GM18861 (cell line): Measurements from ENCODE around the gene TBC1D10A.

Source experiments
- ATAC-seq: cut with Tn5 transposase; IDR thresholded peaks from one replicate; pipeline ENCODE4 v1.9.1; 2021; ENCODE audit not compliant: unreplicated experiment

The TBC1D10A gene

GRCh38 chr22:30301995-30302809 lies 24.5 kb downstream of the TBC1D10A start:
- no peak for ATAC-seq

- ATAC-seq, result no peak
Measured at GRCh38 chr22:30299322-30299721, 27.4 kb downstream of the TBC1D10A start.

GRCh38 chr22:30297991-30298701 lies 28.6 kb downstream of the TBC1D10A start:
- no peak for ATAC-seq

GRCh38 chr22:30297276-30297990 lies 29.3 kb downstream of the TBC1D10A start:
- ATAC-seq, result no peak

- no peak for ATAC-seq
Measured at GRCh38 chr22:30296833-30297232, 29.9 kb downstream of the TBC1D10A start.

- no peak for ATAC-seq
Measured at GRCh38 chr22:30296324-30296723, 30.4 kb downstream of the TBC1D10A start.

GRCh38 chr22:30295576-30295975 lies 31.2 kb downstream of the TBC1D10A start:
- no peak for ATAC-seq

GRCh38 chr22:30294830-30295229 lies 31.9 kb downstream of the TBC1D10A start:
- no peak for ATAC-seq

GRCh38 chr22:30294066-30294465 lies 32.7 kb downstream of the TBC1D10A start:
- ATAC-seq, result no peak

- ATAC-seq, result no peak
Measured at GRCh38 chr22:30293026-30293425, 33.7 kb downstream of the TBC1D10A start.

- no peak for ATAC-seq
Measured at GRCh38 chr22:30292069-30292970, 34.4 kb downstream of the TBC1D10A start.

GRCh38 chr22:30291058-30291892 lies 35.5 kb downstream of the TBC1D10A start:
- ATAC-seq, result no peak

- ATAC-seq, result no peak
Measured at GRCh38 chr22:30290342-30291057, 36.2 kb downstream of the TBC1D10A start.

GRCh38 chr22:30289980-30290313 lies 36.8 kb downstream of the TBC1D10A start:
- ATAC-seq, result no peak

- ATAC-seq, result peak; percentile 42
Measured at GRCh38 chr22:30289141-30289979, 37.4 kb downstream of the TBC1D10A start, which contains the start of gene CASTOR1. TSS of gene CASTOR1 (minus strand) at chr22:30289505. CDS start at chr22:30289497, 8 bp downstream.

GRCh38 chr22:30288419-30289140 lies 38.2 kb downstream of the TBC1D10A start:
- ATAC-seq, result no peak

GRCh38 chr22:30287648-30288418 lies 38.9 kb downstream of the TBC1D10A start:
- ATAC-seq, result no peak
